GM21515 (cell line): ENCODE data around the gene GSG1L2.

ENCODE experiments used
- ATAC-seq: cut with Tn5 transposase; IDR thresholded peaks from one replicate; pipeline ENCODE4 v1.9.1; 2021; ENCODE audit not compliant: unreplicated experiment

The GSG1L2 gene

GRCh38 chr17:9825641-9826150, 3.8 kb upstream of the GSG1L2 start, which contains the start of gene GLP2R:
Gene GLP2R, plus strand, starts transcription at chr17:9825924. Its CDS starts 140 bp downstream, at chr17:9826064.
- ATAC-seq: no peak

- ATAC-seq: no peak
Observed at GRCh38 chr17:9824797-9825338, 3.0 kb upstream of the GSG1L2 start.

GRCh38 chr17:9824094-9824493, 2.2 kb upstream of the GSG1L2 start:
- ATAC-seq: no peak

- ATAC-seq: no peak
Observed at GRCh38 chr17:9820448-9820847, 1.4 kb downstream of the GSG1L2 start.

GRCh38 chr17:9818760-9819159, 3.1 kb downstream of the GSG1L2 start:
- no peak for ATAC-seq

- no peak for ATAC-seq
Observed at GRCh38 chr17:9817086-9817485, 4.8 kb downstream of the GSG1L2 start.

GRCh38 chr17:9816472-9816871, 5.4 kb downstream of the GSG1L2 start:
- no peak for ATAC-seq

GRCh38 chr17:9814337-9814945, 7.4 kb downstream of the GSG1L2 start:
- ATAC-seq: no peak

- ATAC-seq: no peak
Observed at GRCh38 chr17:9813166-9813565, 8.7 kb downstream of the GSG1L2 start.

GRCh38 chr17:9811537-9811936, 10.3 kb downstream of the GSG1L2 start:
- ATAC-seq: no peak

GRCh38 chr17:9811086-9811485, 10.8 kb downstream of the GSG1L2 start:
- no peak for ATAC-seq

GRCh38 chr17:9810100-9810949, 11.6 kb downstream of the GSG1L2 start:
- no peak for ATAC-seq

GRCh38 chr17:9809409-9809808, 12.5 kb downstream of the GSG1L2 start:
- ATAC-seq: no peak

- ATAC-seq: no peak
Observed at GRCh38 chr17:9806699-9807098, 15.2 kb downstream of the GSG1L2 start.

GRCh38 chr17:9805769-9806168, 16.1 kb downstream of the GSG1L2 start:
- no peak for ATAC-seq

- no peak for ATAC-seq
Observed at GRCh38 chr17:9802697-9803096, 19.2 kb downstream of the GSG1L2 start.

- no peak for ATAC-seq
Observed at GRCh38 chr17:9802294-9802693, 19.6 kb downstream of the GSG1L2 start.

GRCh38 chr17:9801505-9801904, 20.4 kb downstream of the GSG1L2 start:
- ATAC-seq: no peak

GRCh38 chr17:9798724-9799123, 23.2 kb downstream of the GSG1L2 start:
- ATAC-seq: no peak

GRCh38 chr17:9798008-9798407, 23.9 kb downstream of the GSG1L2 start:
- no peak for ATAC-seq

GRCh38 chr17:9792181-9792840, 29.6 kb downstream of the GSG1L2 start:
- no peak for ATAC-seq
